H1 (cell line): ENCODE results near the gene GAS2L1. TPM values are rescaled to one million over a fixed set of nuclear protein-coding genes. Genes with fewer than 3 reads are reported as not detected.
A peak's percentile ranks its signal among the peaks of the same experiment; 100 is the strongest.

Experiments
- CTCF ChIA-PET: fragments of 300-600 bp; sonication (Branson Sonifier 250); formaldehyde crosslinking; loops from one replicate; lab custom pipeline; 2021; ENCODE audit not compliant: partially characterized antibody; lab: Charles Lee
- POLR2A ChIA-PET: fragments of 300-600 bp; sonication (Branson Sonifier 250); formaldehyde crosslinking; loops from one replicate; lab custom pipeline; 2021; ENCODE audit warnings: inconsistent platforms; ENCODE audit not compliant: partially characterized antibody; lab: Charles Lee
- DNase-seq, 2 experiments: peaks; one replicate each; pipeline versions ENCODE4 v3.0.0 to v3.0.0-alpha.2; 2010 to 2022; ENCODE audit warnings: low spot score in 2 of 2, low read depth in 1 of 2, mixed read lengths in 1 of 2
- FAIRE-seq: peaks from 2 replicates; lab custom pipeline; 2011; peaks lifted over from hg19 to GRCh38; lab: Jason Lieb, UNC
- H2AFZ ChIP-seq: 2 replicates; pipeline ENCODE4 v1.8.1; 2012; ENCODE audit warnings: low read length, inconsistent platforms
- H2AK5ac ChIP-seq: 2 replicates; pipeline ENCODE4 v1.6.1; 2013; ENCODE audit warnings: low read depth, low read length
- H2BK120ac ChIP-seq: replicated peaks from 2 replicates; pipeline ENCODE3; 2013; ENCODE audit warnings: low read depth, low read length, inconsistent platforms
- H2BK12ac ChIP-seq: 2 replicates; pipeline ENCODE4 v1.6.1; 2013; ENCODE audit warnings: low read depth, low read length
- H2BK15ac ChIP-seq: 2 replicates; pipeline ENCODE4 v1.6.1; 2013; ENCODE audit warnings: low read length
- H2BK20ac ChIP-seq: 2 replicates; pipeline ENCODE4 v1.6.1; 2013; ENCODE audit warnings: low read length
- H2BK5ac ChIP-seq: 2 replicates; pipeline ENCODE4 v1.6.1; 2013; ENCODE audit warnings: low read depth, low read length
- H3K14ac ChIP-seq: 2 replicates; pipeline ENCODE4 v1.6.1; 2013; ENCODE audit warnings: inconsistent platforms; ENCODE audit not compliant: insufficient read length
- H3K18ac ChIP-seq: 2 replicates; pipeline ENCODE4 v1.6.1; 2013; ENCODE audit warnings: low read length; ENCODE audit errors: extremely low read depth
- H3K23ac ChIP-seq: 2 replicates; pipeline ENCODE4 v1.6.1; 2013; ENCODE audit warnings: inconsistent platforms; ENCODE audit not compliant: insufficient read length
- H3K23me2 ChIP-seq: 2 replicates; pipeline ENCODE4 v1.6.1; 2013; ENCODE audit warnings: low read depth, low read length
- H3K27ac ChIP-seq: 2 replicates; pipeline ENCODE4 v1.6.1; 2011; ENCODE audit warnings: low read depth, low read length, inconsistent platforms
- H3K27me3 ChIP-seq, 4 experiments: replicated peaks in 1 of 4; 1 replicate in 1 of 4; 2 replicates in 3 of 4; pipeline versions ENCODE4 v1.6.1 to v1.8.1; 2011 to 2013; ENCODE audit warnings: low read length in 3 of 4, mild to moderate bottlenecking in 3 of 4, inconsistent platforms in 2 of 4, mixed read lengths in 2 of 4, moderate library complexity in 1 of 4; ENCODE audit not compliant: control insufficient read depth in 3 of 4, insufficient read depth in 3 of 4; ENCODE audit errors: extremely low read depth in 1 of 4
- H3K36me3 ChIP-seq, 4 experiments: 2 replicates each; pipeline versions ENCODE4 v1.6.1 to v1.8.1; 2011 to 2013; ENCODE audit warnings: mild to moderate bottlenecking in 4 of 4, low read length in 3 of 4, moderate library complexity in 2 of 4, control low read depth in 1 of 4, inconsistent platforms in 1 of 4; ENCODE audit not compliant: insufficient read depth in 4 of 4, control insufficient read depth in 2 of 4
- H3K4ac ChIP-seq: replicated peaks from 2 replicates; pipeline ENCODE3; 2013; ENCODE audit warnings: low read length, low read depth, mixed read lengths, inconsistent platforms; ENCODE audit not compliant: insufficient read length
- H3K4me1 ChIP-seq, 4 experiments: replicated peaks in 1 of 4; 1 replicate in 1 of 4; 2 replicates in 3 of 4; pipeline versions ENCODE4 v1.6.1 to v1.8.1; 2011 to 2013; ENCODE audit warnings: low read length in 3 of 4, inconsistent platforms in 2 of 4, mixed read lengths in 1 of 4; ENCODE audit not compliant: insufficient read depth in 4 of 4, control insufficient read depth in 3 of 4
- H3K4me2 ChIP-seq, 2 experiments: 2 replicates each; pipeline versions ENCODE4 v1.6.1 to v1.8.1; 2011 to 2013; ENCODE audit warnings: low read depth in 2 of 2, low read length in 2 of 2, control low read depth in 1 of 2, inconsistent platforms in 1 of 2, mild to moderate bottlenecking in 1 of 2; ENCODE audit not compliant: insufficient read depth in 1 of 2
- H3K4me3 ChIP-seq, 4 experiments: fragments of 200-600, 300-600 bp in 1 of 4; sonication (generic), shearing (Covaris generic), sonication (Bioruptor Twin) in 1 of 4; 2 replicates each; pipeline versions ENCODE4 v1.5.1 to v1.8.1; 2011 to 2016; ENCODE audit warnings: low read length in 4 of 4, low read depth in 3 of 4, control low read depth in 2 of 4, inconsistent platforms in 2 of 4, mild to moderate bottlenecking in 2 of 4, mixed read lengths in 1 of 4, moderate library complexity in 1 of 4; ENCODE audit not compliant: insufficient read depth in 2 of 4; ENCODE audit errors: extremely low read depth in 1 of 4
- H3K56ac ChIP-seq: replicated peaks from 2 replicates; pipeline ENCODE3; 2013; ENCODE audit warnings: low read depth, mild to moderate bottlenecking, mixed read lengths, low read length, inconsistent platforms; ENCODE audit not compliant: insufficient read length
- H3K79me1 ChIP-seq: 2 replicates; pipeline ENCODE4 v1.6.1; 2013; ENCODE audit warnings: low read depth, low read length, control low read depth
- H3K79me2 ChIP-seq, 2 experiments: 2 replicates each; pipeline versions ENCODE4 v1.6.1 to v1.8.1; 2012 to 2013; ENCODE audit warnings: low read length in 2 of 2, mild to moderate bottlenecking in 2 of 2, inconsistent platforms in 1 of 2; ENCODE audit not compliant: insufficient read depth in 2 of 2, control insufficient read depth in 1 of 2
- H3K9ac ChIP-seq, 4 experiments: replicated peaks in 1 of 4; 1 replicate in 1 of 4; 2 replicates in 3 of 4; pipeline versions ENCODE4 v1.6.1 to v1.8.1; 2011 to 2013; ENCODE audit warnings: low read depth in 3 of 4, low read length in 3 of 4, control low read depth in 2 of 4, mild to moderate bottlenecking in 2 of 4, moderate library complexity in 2 of 4, inconsistent platforms in 1 of 4; ENCODE audit errors: extremely low read depth in 1 of 4
- H3K9me3 ChIP-seq, 2 experiments: 2 replicates each; pipeline versions ENCODE4 v1.6.1 to v1.8.1; 2012 to 2013; ENCODE audit warnings: mild to moderate bottlenecking in 2 of 2, moderate library complexity in 2 of 2, control low read depth in 1 of 2, inconsistent platforms in 1 of 2, low read depth in 1 of 2, low read length in 1 of 2, mixed read lengths in 1 of 2; ENCODE audit not compliant: insufficient read depth in 2 of 2
- H4K20me1 ChIP-seq, 2 experiments: replicated peaks in 1 of 2; 2 replicates each; pipeline versions ENCODE3 to v1.8.1; 2011 to 2013; ENCODE audit warnings: inconsistent platforms in 2 of 2, low read length in 2 of 2, mild to moderate bottlenecking in 1 of 2; ENCODE audit not compliant: insufficient read depth in 2 of 2, control insufficient read depth in 1 of 2
- H4K5ac ChIP-seq: 2 replicates; pipeline ENCODE4 v1.6.1; 2013; ENCODE audit warnings: low read length, low read depth, mixed read lengths, inconsistent platforms; ENCODE audit not compliant: insufficient read length
- H4K8ac ChIP-seq: 2 replicates; pipeline ENCODE4 v1.8.0; 2013; ENCODE audit warnings: mild to moderate bottlenecking, moderate library complexity, low read length, inconsistent platforms; ENCODE audit not compliant: insufficient read depth; ENCODE audit errors: extremely low read depth
- H4K91ac ChIP-seq: replicated peaks from 2 replicates; pipeline ENCODE3; 2013; ENCODE audit warnings: low read length, mixed read lengths, inconsistent platforms; ENCODE audit not compliant: insufficient read length
- E2F6 ChIP-seq: IDR thresholded peaks from 2 replicates; pipeline ENCODE4 v1.6.1; 2012; ENCODE audit warnings: inconsistent platforms
- EZH2 ChIP-seq: fragments of 200-600 bp; sonication (generic); IDR thresholded peaks from 2 replicates; pipeline ENCODE4 v1.7.1; 2012; ENCODE audit warnings: low read depth, mild to moderate bottlenecking, moderate library complexity, low read length, inconsistent platforms; ENCODE audit not compliant: severe bottlenecking
- JUN ChIP-seq: IDR thresholded peaks from 2 replicates; pipeline ENCODE4 v1.6.1; 2011; ENCODE audit warnings: low read depth, mild to moderate bottlenecking, improper control_type of control experiment, low read length
- MAX ChIP-seq: IDR thresholded peaks from 2 replicates; pipeline ENCODE4 v1.6.1; 2012; ENCODE audit warnings: inconsistent platforms
- RAD21 ChIP-seq, 2 experiments: IDR thresholded peaks in 1 of 2; conservative IDR thresholded peaks in 1 of 2; 2 replicates each; pipeline ENCODE4 v1.6.1; 2011; ENCODE audit warnings: low read depth in 2 of 2, low read length in 2 of 2, improper control_type of control experiment in 1 of 2, inconsistent platforms in 1 of 2, mild to moderate bottlenecking in 1 of 2, moderate library complexity in 1 of 2
- RNF2 ChIP-seq: fragments of 200-900, 300-1000 bp; sonication (generic); IDR thresholded peaks from 2 replicates; pipeline ENCODE4 v1.7.1; 2016; ENCODE audit warnings: borderline replicate concordance, low read depth, mild to moderate bottlenecking, antibody characterized with exemption, low read length; ENCODE audit not compliant: poor library complexity, severe bottlenecking; ENCODE audit errors: missing control alignments
- SUZ12 ChIP-seq: fragments of 200-600 bp; sonication (generic); IDR thresholded peaks from 2 replicates; pipeline ENCODE4 v1.6.1; 2012; ENCODE audit warnings: mild to moderate bottlenecking, inconsistent platforms, low read length, moderate library complexity, mixed read lengths
- TAF7 ChIP-seq: optimal IDR thresholded peaks from 2 replicates; pipeline ENCODE3; 2011; ENCODE audit warnings: low read depth, mild to moderate bottlenecking, inconsistent platforms, low read length, moderate library complexity, borderline replicate concordance
- WGBS, 2 experiments: shearing (Covaris generic) in 1 of 2; methylation state at CpG; one replicate each; pipeline versions ENCODE4 v1.1.6 to v1.1.7; 2013 to 2015; ENCODE audit warnings: low lambda C conversion rate in 2 of 2, mixed read lengths in 2 of 2, inconsistent platforms in 1 of 2, low coverage in 1 of 2, missing lambda C conversion rate in 1 of 2; ENCODE audit not compliant: insufficient replicate concordance in 2 of 2, insufficient coverage in 1 of 2, insufficient read length in 1 of 2; ENCODE audit errors: extremely low coverage in 1 of 2, missing lambda C conversion rate in 1 of 2; 5-methylcytosine and 5-hydroxymethylcytosine counted together
- polyA plus RNA-seq, 7 experiments: library from polyadenylated mRNA; depleted of rRNA in 3 of 7; stranded (reverse) in 5 of 7; unstranded in 2 of 7; fragments of >200 nt in 5 of 7; fragments of 200-250 nt in 2 of 7; gene quantifications; 1 replicate in 5 of 7; 2 replicates in 1 of 7; 4 replicates in 1 of 7; pipeline versions ENCODE4 v1.2.1 to v1.2.3, GENCODE V29; 2011 to 2013; ENCODE audit warnings: missing spikeins in 2 of 7, mixed read lengths in 2 of 7
- total RNA-seq: library from RNA; stranded (reverse); fragmentation: NEBNext Ultra II Directional; extraction: Animal tissue kit (Norgen Biotek cat#: 25700); gene quantifications from 2 replicates; pipeline ENCODE4 v1.2.1, GENCODE V29; 2021

GAS2L1 gene
- total and polyA plus RNA-seq, 2 of the 8 experiments (the other 6 are each of a cell fraction or from before 2014, with no cell fraction given), result 3.6 to 10.1 TPM

GRCh38 chr22:29314537-29315285 is 8.3 kb downstream of the GAS2L1 start:
- H3K14ac ChIP-seq, result no peak overlapping the region
- no peak overlapping the region for H2BK20ac ChIP-seq
- FAIRE-seq (no peak), DNase-seq (peak in 1 of 2 experiments; percentile 65)
- H3K4me3 ChIP-seq, result peak overlapping the region; percentile 27 to 56 (median 38); a peak in 5 of 8 replicates
- ChIA-PET CTCF (interaction anchor here (1.2 to 2.6 kb wide), 6 partner anchors 10 to 147 kb away, joined by 3 to 13 read pairs (median 6); no protein-coding TSS in a partner anchor), POLR2A (interaction anchor here (0.9 to 4.4 kb wide), 8 partner anchors 9 to 48 kb away, joined by 3 to 44 read pairs (median 4); partner anchors contain the start of gene GAS2L1)
- no peak overlapping the region for H3K27ac ChIP-seq
- no peak overlapping the region for H2BK5ac ChIP-seq
- peaks cover 0 to 16% (median 9%) of the 10 kb centered on the region in 4 experiments; a peak in 6 of 7 replicates for H3K4me1 ChIP-seq
- H3K27me3 ChIP-seq, result peaks cover 29 to 46% (median 43%) of the 10 kb centered on the region in 4 experiments
- H2AK5ac ChIP-seq, result no peak overlapping the region
- peak overlapping the region; percentile 39; the same call in 1 of the 2 replicates for H2BK12ac ChIP-seq
- no peaks in the 10 kb centered on the region for H3K79me1 ChIP-seq
- H2BK120ac ChIP-seq, result no peak overlapping the region
- no peak overlapping the region for H2BK15ac ChIP-seq
- H4K20me1 ChIP-seq, result peaks cover 6 to 12% of the 10 kb centered on the region in 2 experiments
- 0 out of 2 replicates have a peak overlapping the region, but pooled peaks have one; percentile 15 for H4K8ac ChIP-seq
- 20% methylated on average over 63 of the region's 69 CpGs; no CpG with 5 or more reads in 1 of the 2 experiments for WGBS, 2 experiments
- no peak overlapping the region for H4K91ac ChIP-seq
- H3K36me3 ChIP-seq, result peaks cover 0 to 12% (median 0%) of the 10 kb centered on the region in 4 experiments; a peak in 1 of 8 replicates
- H3K79me2 ChIP-seq, result no peaks in the 10 kb centered on the region
- H2AFZ ChIP-seq, result peak overlapping the region; percentile 9; the same call in 1 of the 2 replicates
- H3K23ac ChIP-seq, result no peak overlapping the region
- no peak overlapping the region for H3K4ac ChIP-seq
- peak overlapping the region; percentile 68 to 74 for H3K4me2 ChIP-seq
- no peak overlapping the region for H3K9ac ChIP-seq
- H3K23me2 ChIP-seq, result peaks cover 6% of the 10 kb centered on the region; the same call in 1 of the 2 replicates
- H3K9me3 ChIP-seq, result peaks cover 7 to 8% of the 10 kb centered on the region in 2 experiments; a peak in 3 of 4 replicates
- H4K5ac ChIP-seq, result peak overlapping the region; percentile 23
- no peak overlapping the region for H3K56ac ChIP-seq
- H3K18ac ChIP-seq, result peak overlapping the region; percentile 32; the same call in 1 of the 2 replicates
- TF ChIP-seq TAF7, result no peak
- TF ChIP-seq RAD21 (IDR thresholded peaks at IDR 0.05 in 1 of 2, conservative IDR thresholded peaks at IDR 0.05 in 1 of 2; ENCODE audit: low read depth in 2 of 2, low read length in 2 of 2), result no peak
- peak; percentile 87 for TF ChIP-seq EZH2
- TF ChIP-seq MAX, result peak; percentile 39
- TF ChIP-seq E2F6, result peak; percentile 47
- peak; percentile 56 for TF ChIP-seq RNF2
- TF ChIP-seq JUN, result no peak
- peak; percentile 89; the same call in 1 of the 2 replicates for TF ChIP-seq SUZ12
